ENCODE results near the gene CLDN12.

DNA sequence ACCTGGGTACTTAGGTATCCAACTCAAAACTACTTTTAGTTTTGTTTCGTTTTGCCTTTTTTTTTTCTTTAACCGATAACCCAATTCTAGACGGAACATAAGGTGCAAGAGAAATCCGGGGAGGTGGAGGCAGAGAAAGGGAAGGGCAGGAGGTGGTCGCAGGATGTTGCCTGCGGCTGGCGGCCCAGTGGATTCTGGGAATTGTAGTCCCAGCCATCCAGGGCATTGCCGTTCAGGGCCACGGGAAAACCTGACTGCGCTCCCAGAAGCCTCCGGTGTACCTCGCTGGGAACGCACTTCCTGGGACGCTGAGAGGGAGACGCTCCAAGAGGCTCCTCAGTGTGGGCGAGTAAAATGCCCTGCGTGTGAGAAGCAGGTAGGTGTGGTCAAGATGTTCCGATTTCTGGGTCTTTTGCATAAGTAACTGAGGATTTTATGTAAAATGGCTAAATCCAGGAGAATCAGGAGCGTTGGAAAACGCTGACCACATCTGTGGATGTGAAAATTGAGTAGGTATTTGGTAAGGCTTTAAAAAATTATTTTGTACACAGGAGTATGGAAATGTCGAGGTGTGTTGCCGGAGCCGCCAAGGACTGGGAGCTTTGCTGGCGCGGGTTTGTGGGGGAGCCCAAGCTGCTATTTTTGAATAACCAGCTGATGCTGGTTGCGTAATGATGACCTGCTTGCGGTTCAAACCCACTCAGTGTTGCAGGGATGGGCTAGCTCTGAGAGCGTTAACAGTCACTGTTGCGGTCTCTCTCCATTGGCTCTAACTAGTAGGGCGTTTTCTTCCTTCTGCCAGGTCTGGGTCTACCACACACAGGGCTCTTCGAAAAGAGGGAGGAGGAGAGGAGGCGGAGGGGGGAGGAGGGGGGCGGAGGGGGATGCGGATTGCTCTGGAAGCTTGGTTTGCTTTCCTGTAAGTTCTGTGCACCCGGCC is at the start of gene CLDN12:
- TF ChIP-seq, protein P1, sequence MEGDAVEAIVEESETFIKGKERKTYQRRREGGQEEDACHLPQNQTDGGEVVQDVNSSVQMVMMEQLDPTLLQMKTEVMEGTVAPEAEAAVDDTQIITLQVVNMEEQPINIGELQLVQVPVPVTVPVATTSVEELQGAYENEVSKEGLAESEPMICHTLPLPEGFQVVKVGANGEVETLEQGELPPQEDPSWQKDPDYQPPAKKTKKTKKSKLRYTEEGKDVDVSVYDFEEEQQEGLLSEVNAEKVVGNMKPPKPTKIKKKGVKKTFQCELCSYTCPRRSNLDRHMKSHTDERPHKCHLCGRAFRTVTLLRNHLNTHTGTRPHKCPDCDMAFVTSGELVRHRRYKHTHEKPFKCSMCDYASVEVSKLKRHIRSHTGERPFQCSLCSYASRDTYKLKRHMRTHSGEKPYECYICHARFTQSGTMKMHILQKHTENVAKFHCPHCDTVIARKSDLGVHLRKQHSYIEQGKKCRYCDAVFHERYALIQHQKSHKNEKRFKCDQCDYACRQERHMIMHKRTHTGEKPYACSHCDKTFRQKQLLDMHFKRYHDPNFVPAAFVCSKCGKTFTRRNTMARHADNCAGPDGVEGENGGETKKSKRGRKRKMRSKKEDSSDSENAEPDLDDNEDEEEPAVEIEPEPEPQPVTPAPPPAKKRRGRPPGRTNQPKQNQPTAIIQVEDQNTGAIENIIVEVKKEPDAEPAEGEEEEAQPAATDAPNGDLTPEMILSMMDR (IDR thresholded peaks at IDR 0.05; ENCODE audit: borderline replicate concordance, extremely low read depth, low read length, poor library complexity, severe bottlenecking): no peak
- TF ChIP-seq EZH2 (IDR thresholded peaks at IDR 0.05; ENCODE audit: borderline replicate concordance, low read depth, low read length, severe bottlenecking): no peak

Measured in DND-41 (cell line).